Measurements from ENCODE around the gene TTLL9. TPM values are rescaled to one million over a fixed set of nuclear protein-coding genes. Genes with fewer than 3 reads are reported as not detected.
"Not testable (repeated sequence)": the region's sequence is repeated elsewhere in the genome, so short reads cannot be mapped to it uniquely, and the experiment has no call there.

TTLL9 gene
- total RNA-seq, 2 experiments from 2014 or later = not detected

GRCh38 chr20:31910071-31910803 is 39.8 kb downstream of the TTLL9 start:
- H3K27ac Mint-ChIP-seq = no peak overlapping the region
- H3K9me3 Mint-ChIP-seq = no peaks in the 10 kb centered on the region
- no peaks in the 10 kb centered on the region for H3K4me1 Mint-ChIP-seq
- H3K36me3 Mint-ChIP-seq (ENCODE audit: low read depth) = no peaks in the 10 kb centered on the region
- H3K4me3 Mint-ChIP-seq = no peak overlapping the region
- ChIA-PET POLR2A (no interaction called here), CTCF (interaction anchor here (0.6 kb wide), 2 partner anchors 26 to 31 kb away, joined by 4 to 5 read pairs; no protein-coding TSS in a partner anchor)
- no peak for DNase-seq
- peaks cover 4% of the 10 kb centered on the region for H3K27me3 Mint-ChIP-seq

GRCh38 chr20:31913431-31914157 is 43.2 kb downstream of the TTLL9 start:
- Mint-ChIP-seq H3K27ac (no peak overlapping the region), H3K9me3 (no peaks in the 10 kb centered on the region), H3K27me3 (peaks cover 15% of the 10 kb centered on the region), H3K4me1 (no peaks in the 10 kb centered on the region), H3K36me3 (ENCODE audit: low read depth) (no peaks in the 10 kb centered on the region), H3K4me3 (no peak overlapping the region)
- CTCF ChIA-PET = interaction anchor here (1.1 kb wide), 2 partner anchors 10 to 38 kb away, joined by 3 to 4 read pairs; partner anchors contain the start of gene PDRG1
- no peak for DNase-seq
- POLR2A ChIA-PET = no interaction called here

- H3K27ac Mint-ChIP-seq = no peak overlapping the region
- POLR2A ChIA-PET = no interaction called here
- peaks cover 18% of the 10 kb centered on the region for H3K27me3 Mint-ChIP-seq
- no peaks in the 10 kb centered on the region for H3K9me3 Mint-ChIP-seq
- CTCF ChIA-PET = interaction anchor here (1.1 kb wide), 2 partner anchors 10 to 38 kb away, joined by 3 to 4 read pairs; partner anchors contain the start of gene PDRG1
- H3K4me3 Mint-ChIP-seq = no peak overlapping the region
- no peak for DNase-seq
- H3K36me3 Mint-ChIP-seq (ENCODE audit: low read depth) = no peaks in the 10 kb centered on the region
- no peaks in the 10 kb centered on the region for H3K4me1 Mint-ChIP-seq
These were observed 43.7 kb downstream of the TTLL9 start for GRCh38 chr20:31914170-31914569.

GRCh38 chr20:31915491-31916280 is 45.3 kb downstream of the TTLL9 start:
- CTCF ChIA-PET = no interaction called here
- no peaks in the 10 kb centered on the region for H3K36me3 Mint-ChIP-seq (ENCODE audit: low read depth)
- H3K27ac Mint-ChIP-seq = no peak overlapping the region
- no peaks in the 10 kb centered on the region for H3K9me3 Mint-ChIP-seq
- no peak for DNase-seq
- H3K4me1 Mint-ChIP-seq = no peaks in the 10 kb centered on the region
- H3K4me3 Mint-ChIP-seq = no peak overlapping the region
- POLR2A ChIA-PET = no interaction called here
- H3K27me3 Mint-ChIP-seq = peaks cover 25% of the 10 kb centered on the region

- Mint-ChIP-seq H3K27ac (no peak overlapping the region), H3K4me1 (no peaks in the 10 kb centered on the region), H3K4me3 (no peak overlapping the region), H3K36me3 (ENCODE audit: low read depth) (no peaks in the 10 kb centered on the region), H3K27me3 (peaks cover 26% of the 10 kb centered on the region), H3K9me3 (no peaks in the 10 kb centered on the region)
- ChIA-PET CTCF (no interaction called here), POLR2A (no interaction called here)
- DNase-seq = no peak
These were observed 46.3 kb downstream of the TTLL9 start for GRCh38 chr20:31916708-31917107.

GRCh38 chr20:31917962-31918412 is 47.6 kb downstream of the TTLL9 start:
- POLR2A ChIA-PET; H3K36me3 Mint-ChIP-seq (ENCODE audit: low read depth); DNase-seq; H3K27ac Mint-ChIP-seq; CTCF ChIA-PET; H3K4me1 Mint-ChIP-seq; H3K4me3 Mint-ChIP-seq; H3K9me3 Mint-ChIP-seq: not testable (repeated sequence)
- peaks cover 26% of the 10 kb centered on the region for H3K27me3 Mint-ChIP-seq

- Mint-ChIP-seq H3K27me3 (peaks cover 24% of the 10 kb centered on the region), H3K4me1 (no peaks in the 10 kb centered on the region)
These were observed 48.2 kb downstream of the TTLL9 start for GRCh38 chr20:31918466-31919105.

GRCh38 chr20:31919410-31920155 is 49.1 kb downstream of the TTLL9 start:
- Mint-ChIP-seq H3K27me3 (peaks cover 29% of the 10 kb centered on the region), H3K27ac (no peak overlapping the region), H3K4me3 (no peak overlapping the region), H3K9me3 (no peaks in the 10 kb centered on the region), H3K36me3 (ENCODE audit: low read depth) (no peaks in the 10 kb centered on the region), H3K4me1 (no peaks in the 10 kb centered on the region)
- DNase-seq = no peak
- POLR2A ChIA-PET = no interaction called here
- CTCF ChIA-PET = interaction anchor here (0.7 to 2.1 kb wide), 2 partner anchors 32 to 64 kb away, joined by 3 to 5 read pairs; partner anchors contain the start of gene PDRG1

More at GRCh38 chr20:31918466-31919105, 48.2 kb downstream of the TTLL9 start:
- ChIA-PET CTCF (interaction anchor here (2.1 kb wide), 1 partner anchor 33 kb away, joined by 5 read pairs; the partner anchor contains the start of gene PDRG1), POLR2A (no interaction called here)
- Mint-ChIP-seq H3K4me3 (no peak overlapping the region), H3K27ac (no peak overlapping the region), H3K36me3 (ENCODE audit: low read depth) (no peaks in the 10 kb centered on the region), H3K9me3 (no peaks in the 10 kb centered on the region)
- DNase-seq = no peak

GRCh38 chr20:31920275-31920855 is 49.9 kb downstream of the TTLL9 start:
- H3K9me3 Mint-ChIP-seq = no peaks in the 10 kb centered on the region

GRCh38 chr20:31921480-31921879 is 51.0 kb downstream of the TTLL9 start:
- CTCF ChIA-PET; H3K36me3 Mint-ChIP-seq (ENCODE audit: low read depth); H3K27ac Mint-ChIP-seq; POLR2A ChIA-PET; H3K4me1 Mint-ChIP-seq; H3K9me3 Mint-ChIP-seq; DNase-seq; H3K4me3 Mint-ChIP-seq: not testable (repeated sequence)
- H3K27me3 Mint-ChIP-seq = peaks cover 33% of the 10 kb centered on the region

More at GRCh38 chr20:31920275-31920855, 49.9 kb downstream of the TTLL9 start:
- Mint-ChIP-seq H3K27ac (no peak overlapping the region), H3K4me3 (no peak overlapping the region), H3K36me3 (ENCODE audit: low read depth) (no peaks in the 10 kb centered on the region), H3K27me3 (peaks cover 29% of the 10 kb centered on the region), H3K4me1 (no peaks in the 10 kb centered on the region)
- no peak for DNase-seq
- POLR2A ChIA-PET = no interaction called here
- CTCF ChIA-PET = interaction anchor here (2.1 kb wide), 1 partner anchor 32 kb away, joined by 5 read pairs; the partner anchor contains the start of gene PDRG1

GRCh38 chr20:31922181-31922580 is 51.7 kb downstream of the TTLL9 start:
- no peak overlapping the region for H3K27ac Mint-ChIP-seq
- no peaks in the 10 kb centered on the region for H3K9me3 Mint-ChIP-seq
- H3K36me3 Mint-ChIP-seq (ENCODE audit: low read depth) = no peaks in the 10 kb centered on the region
- ChIA-PET POLR2A (no interaction called here), CTCF (no interaction called here)
- DNase-seq = no peak
- no peaks in the 10 kb centered on the region for H3K4me1 Mint-ChIP-seq
- peaks cover 33% of the 10 kb centered on the region for H3K27me3 Mint-ChIP-seq
- no peak overlapping the region for H3K4me3 Mint-ChIP-seq

GRCh38 chr20:31922588-31922987 is 52.2 kb downstream of the TTLL9 start:
- no peaks in the 10 kb centered on the region for H3K4me1 Mint-ChIP-seq
- peaks cover 32% of the 10 kb centered on the region for H3K27me3 Mint-ChIP-seq
- CTCF ChIA-PET = no interaction called here
- POLR2A ChIA-PET = no interaction called here
- H3K9me3 Mint-ChIP-seq = no peaks in the 10 kb centered on the region
- DNase-seq = no peak
- no peak overlapping the region for H3K4me3 Mint-ChIP-seq
- H3K27ac Mint-ChIP-seq = no peak overlapping the region
- no peaks in the 10 kb centered on the region for H3K36me3 Mint-ChIP-seq (ENCODE audit: low read depth)
